Mesothelial cell of epicardium (in vitro differentiated cells): Measurements from ENCODE around the gene DAGLA. TPM values are rescaled to one million over a fixed set of nuclear protein-coding genes. Genes with fewer than 3 reads are reported as not detected.
"Not testable (repeated sequence)": the region's sequence is repeated elsewhere in the genome, so short reads cannot be mapped to it uniquely, and the experiment has no call there.

Source experiments
- DNase-seq, 2 experiments: peaks; one replicate each; pipeline ENCODE4 v3.0.0; 2021; ENCODE audit warnings: low spot score in 2 of 2; ENCODE audit not compliant: unreplicated experiment in 2 of 2
- H3K27ac Mint-ChIP-seq: 2 replicates; pipeline ENCODE4 v1.8.0; 2021; ENCODE audit warnings: mixed read lengths
- H3K27me3 Mint-ChIP-seq: 2 replicates; pipeline ENCODE4 v1.8.0; 2021; ENCODE audit warnings: low read depth, mixed read lengths
- H3K36me3 Mint-ChIP-seq: 2 replicates; pipeline ENCODE4 v1.8.0; 2021; ENCODE audit warnings: mixed read lengths
- H3K4me1 Mint-ChIP-seq: 2 replicates; pipeline ENCODE4 v1.8.0; 2021; ENCODE audit warnings: mixed read lengths
- H3K4me3 Mint-ChIP-seq: 2 replicates; pipeline ENCODE4 v1.8.0; 2021; ENCODE audit warnings: mild to moderate bottlenecking, moderate library complexity, mixed read lengths
- H3K9me3 Mint-ChIP-seq: 2 replicates; pipeline ENCODE4 v1.8.0; 2021; ENCODE audit warnings: mixed read lengths
- total RNA-seq: library from RNA; stranded (reverse); gene quantifications from 3 replicates; pipeline ENCODE4 v1.2.1, GENCODE V29; 2021
- TF ChIP-seq, protein P1 (sequence below): fragments of 200-600 bp; sonication (generic); IDR thresholded peaks from one replicate; pipeline ENCODE4 v1.5.0; 2021; ENCODE audit warnings: antibody characterized with exemption; ENCODE audit not compliant: unreplicated experiment

DAGLA gene
- total RNA-seq, 1 donor from 2014 or later = 8.1 TPM

DNA sequence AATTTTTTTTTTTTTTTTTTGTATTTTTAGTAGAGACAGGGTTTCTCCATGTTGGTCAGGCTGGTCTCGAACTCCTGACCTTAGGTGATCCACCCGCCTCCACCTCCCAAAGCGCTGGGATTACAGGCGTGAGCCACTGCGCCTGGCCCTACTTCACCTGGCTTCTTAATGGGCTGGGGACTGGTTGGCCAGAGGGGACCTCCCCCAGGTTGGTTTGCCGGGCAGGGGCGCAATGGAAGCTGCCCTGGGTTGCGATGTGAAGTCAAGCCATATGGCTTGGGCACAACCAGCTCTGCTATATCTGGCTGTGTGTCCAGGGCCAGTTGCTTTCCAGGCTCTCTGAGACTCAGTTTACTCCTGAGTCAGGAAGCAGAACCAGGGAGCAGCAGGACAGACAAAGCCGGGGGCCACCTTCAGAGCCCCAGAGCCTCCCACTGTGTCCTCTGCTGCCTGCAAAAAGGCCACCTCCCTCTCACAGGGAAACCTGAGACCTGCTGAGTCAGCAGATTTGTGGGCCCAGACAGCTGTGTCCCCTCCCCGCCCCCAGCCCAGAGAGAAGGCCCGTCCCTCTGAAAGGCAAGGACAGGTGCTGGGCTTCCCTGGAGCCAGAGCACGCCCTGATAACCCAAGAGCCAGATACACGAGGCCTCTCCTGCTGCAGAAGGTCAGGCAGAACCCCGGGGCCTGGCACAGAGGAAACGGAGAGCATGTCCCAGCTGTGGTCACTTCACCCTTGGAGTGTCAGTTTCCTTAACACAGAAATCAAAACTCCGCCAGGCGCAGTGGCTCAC, 29.2 kb upstream of the DAGLA start:
- no peak overlapping the region for H3K27ac Mint-ChIP-seq

DNA sequence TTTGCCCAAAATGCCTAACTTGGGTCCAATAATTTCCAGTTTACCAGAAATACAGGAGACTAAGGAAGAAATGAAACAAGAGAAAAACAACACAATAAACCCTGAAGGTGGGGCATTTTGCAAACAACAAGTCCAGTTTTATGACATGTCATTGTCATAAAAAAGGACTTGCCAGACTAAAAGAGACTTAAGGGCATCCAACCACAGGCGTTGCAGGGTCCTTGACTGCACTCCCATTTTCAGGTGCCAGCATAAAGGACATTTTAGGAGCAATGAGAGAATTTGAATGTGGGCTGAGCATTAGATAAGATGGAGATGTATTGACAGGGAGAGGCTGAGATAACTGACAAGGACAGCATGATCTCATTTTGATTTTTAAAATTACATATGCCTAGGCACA, 28.1 kb upstream of the DAGLA start:
- no peaks in the 10 kb centered on the region for H3K36me3 Mint-ChIP-seq
- TF ChIP-seq, protein P1, sequence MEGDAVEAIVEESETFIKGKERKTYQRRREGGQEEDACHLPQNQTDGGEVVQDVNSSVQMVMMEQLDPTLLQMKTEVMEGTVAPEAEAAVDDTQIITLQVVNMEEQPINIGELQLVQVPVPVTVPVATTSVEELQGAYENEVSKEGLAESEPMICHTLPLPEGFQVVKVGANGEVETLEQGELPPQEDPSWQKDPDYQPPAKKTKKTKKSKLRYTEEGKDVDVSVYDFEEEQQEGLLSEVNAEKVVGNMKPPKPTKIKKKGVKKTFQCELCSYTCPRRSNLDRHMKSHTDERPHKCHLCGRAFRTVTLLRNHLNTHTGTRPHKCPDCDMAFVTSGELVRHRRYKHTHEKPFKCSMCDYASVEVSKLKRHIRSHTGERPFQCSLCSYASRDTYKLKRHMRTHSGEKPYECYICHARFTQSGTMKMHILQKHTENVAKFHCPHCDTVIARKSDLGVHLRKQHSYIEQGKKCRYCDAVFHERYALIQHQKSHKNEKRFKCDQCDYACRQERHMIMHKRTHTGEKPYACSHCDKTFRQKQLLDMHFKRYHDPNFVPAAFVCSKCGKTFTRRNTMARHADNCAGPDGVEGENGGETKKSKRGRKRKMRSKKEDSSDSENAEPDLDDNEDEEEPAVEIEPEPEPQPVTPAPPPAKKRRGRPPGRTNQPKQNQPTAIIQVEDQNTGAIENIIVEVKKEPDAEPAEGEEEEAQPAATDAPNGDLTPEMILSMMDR = no peak
- H3K9me3 Mint-ChIP-seq = no peaks in the 10 kb centered on the region
- H3K27ac Mint-ChIP-seq = no peak overlapping the region
- no peak overlapping the region for H3K4me3 Mint-ChIP-seq
- peaks cover 4% of the 10 kb centered on the region for H3K4me1 Mint-ChIP-seq
- DNase-seq = no peak
- H3K27me3 Mint-ChIP-seq = peaks cover 3% of the 10 kb centered on the region

More for the DNA sequence above, 29.2 kb upstream of the DAGLA start:
- Mint-ChIP-seq H3K4me1 (peaks cover 4% of the 10 kb centered on the region), H3K36me3 (no peaks in the 10 kb centered on the region), H3K27me3 (peaks cover 3% of the 10 kb centered on the region), H3K9me3 (no peaks in the 10 kb centered on the region), H3K4me3 (no peak overlapping the region)
- TF ChIP-seq, protein P1 = no peak
- no peak for DNase-seq

DNA sequence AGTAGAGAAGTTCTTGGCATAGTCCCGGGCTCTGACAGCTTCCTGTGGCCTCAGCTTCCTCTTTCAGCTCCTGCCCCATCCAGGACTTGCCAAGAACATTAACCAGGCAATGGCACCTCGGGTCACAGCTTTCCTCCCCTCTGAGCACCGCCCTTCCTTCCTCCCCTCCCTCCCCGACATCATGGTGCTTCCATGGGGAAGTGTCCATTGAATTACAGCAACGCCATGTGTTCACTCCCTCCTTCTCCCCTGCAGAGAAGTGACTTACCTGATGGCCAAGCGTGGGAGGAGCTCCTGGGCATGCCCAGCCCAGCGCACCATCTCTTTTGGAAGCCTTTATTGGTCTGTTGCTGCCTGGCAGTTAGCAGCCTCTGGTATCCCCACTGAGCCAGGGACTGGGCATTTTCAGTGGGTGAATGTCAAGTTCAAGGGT, 25.8 kb upstream of the DAGLA start:
- H3K4me1 Mint-ChIP-seq = peaks cover 8% of the 10 kb centered on the region

DNA sequence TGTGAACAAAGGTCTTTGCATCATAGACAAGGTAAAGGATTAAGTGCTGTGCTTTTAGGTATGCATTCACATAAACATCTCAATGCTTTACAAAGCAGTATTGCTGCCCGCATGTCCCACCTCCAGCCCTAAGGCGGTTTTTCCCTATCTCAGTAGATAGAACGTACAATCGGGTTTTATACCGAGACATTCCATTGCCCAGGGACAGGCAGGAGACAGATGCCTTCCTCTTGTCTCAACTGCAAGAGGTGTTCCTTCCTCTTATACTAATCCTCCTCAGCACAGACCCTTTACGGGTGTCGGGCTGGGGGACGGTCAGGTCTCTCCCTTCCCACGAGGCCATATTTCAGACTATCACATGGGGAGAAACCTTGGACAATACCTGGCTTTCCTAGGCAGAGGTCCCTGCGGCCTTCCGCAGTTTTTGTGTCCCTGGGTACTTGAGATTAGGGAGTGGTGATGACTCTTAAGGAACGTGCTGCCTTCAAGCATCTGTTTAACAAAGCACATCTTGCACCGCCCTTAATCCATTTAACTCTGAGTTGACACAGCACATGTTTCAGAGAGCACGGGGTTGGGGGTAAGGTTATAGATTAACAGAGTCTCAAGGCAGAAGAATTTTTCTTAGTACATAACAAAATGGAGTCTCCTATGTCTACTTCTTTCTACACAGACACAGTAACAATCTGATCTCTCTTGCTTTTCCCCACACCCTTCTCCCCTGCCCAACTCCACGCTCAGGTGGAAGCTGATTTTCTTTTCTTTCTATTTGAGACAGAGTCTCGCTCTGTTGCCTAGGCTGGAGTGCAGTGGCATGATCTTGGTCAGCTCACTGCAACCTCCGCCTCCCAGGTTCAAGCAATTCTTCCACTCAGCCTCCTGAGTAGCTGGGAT, 24.7 kb upstream of the DAGLA start:
- H3K27ac Mint-ChIP-seq, H3K27me3 Mint-ChIP-seq, H3K4me1 Mint-ChIP-seq: not testable (repeated sequence)

More for the DNA sequence above, 25.8 kb upstream of the DAGLA start:
- no peak overlapping the region for H3K4me3 Mint-ChIP-seq
- H3K27ac Mint-ChIP-seq = no peak overlapping the region
- TF ChIP-seq, protein P1 = no peak
- no peaks in the 10 kb centered on the region for H3K9me3 Mint-ChIP-seq
- H3K36me3 Mint-ChIP-seq = no peaks in the 10 kb centered on the region
- no peak for DNase-seq
- H3K27me3 Mint-ChIP-seq = peaks cover 3% of the 10 kb centered on the region

DNA sequence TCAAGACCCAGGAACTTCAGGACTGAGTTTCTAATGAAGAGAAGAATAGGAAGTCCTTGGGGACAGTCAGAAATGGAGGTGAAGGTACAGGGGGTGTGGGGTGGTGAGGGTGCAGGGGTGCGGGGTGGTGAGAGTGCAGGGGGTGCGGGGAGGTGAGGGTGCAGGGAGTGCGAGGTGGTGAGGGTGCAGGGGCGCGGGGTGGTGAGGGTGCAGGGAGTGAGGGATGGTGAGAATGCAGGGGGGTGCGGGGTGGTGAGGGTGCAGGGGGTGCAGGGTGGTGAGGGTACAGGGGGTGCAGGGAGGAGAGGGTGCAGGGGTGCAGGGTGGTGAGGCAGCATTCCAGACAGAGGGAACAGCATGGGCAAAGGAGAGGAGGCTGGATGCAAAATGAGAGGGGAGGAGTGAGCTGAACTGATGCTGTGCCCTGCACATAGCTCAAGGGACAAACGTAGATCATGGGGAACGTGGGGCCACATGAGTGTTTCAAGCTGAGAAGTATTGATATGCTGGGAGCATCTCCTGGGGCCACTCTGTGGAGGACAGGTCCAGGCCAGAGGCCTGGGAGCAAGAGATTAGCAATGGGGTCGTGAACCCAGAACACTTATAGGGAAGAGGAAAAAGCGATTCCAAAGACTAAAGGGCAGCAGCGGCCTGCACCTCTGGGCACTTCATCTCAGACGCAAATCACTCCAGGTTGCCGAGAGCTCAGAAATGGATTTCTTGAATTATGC, 23.7 kb upstream of the DAGLA start:
- H3K36me3 Mint-ChIP-seq = no peaks in the 10 kb centered on the region
- H3K27ac Mint-ChIP-seq = no peak overlapping the region
- H3K4me1 Mint-ChIP-seq = peaks cover 8% of the 10 kb centered on the region
- no peaks in the 10 kb centered on the region for H3K9me3 Mint-ChIP-seq
- H3K4me3 Mint-ChIP-seq = no peak overlapping the region
- no peak for DNase-seq
- TF ChIP-seq, protein P1 = no peak
- peaks cover 3% of the 10 kb centered on the region for H3K27me3 Mint-ChIP-seq

More for the DNA sequence above, 24.7 kb upstream of the DAGLA start:
- not testable (repeated sequence) for H3K36me3 Mint-ChIP-seq, H3K4me3 Mint-ChIP-seq, DNase-seq, H3K9me3 Mint-ChIP-seq
